Esophagus muscularis mucosa (tissue), 3 donors: ENCODE data around the gene RNU6-8.

ENCODE experiments used
- CTCF ChIP-seq, 3 experiments: fragments of 200-600 bp in 2 of 3; fragments of 450-650 bp in 1 of 3; sonication (generic) in 2 of 3; IDR thresholded peaks; one replicate each; pipeline ENCODE4 v1.5.1; 2017 to 2019; ENCODE audit warnings: antibody characterized with exemption in 3 of 3, mild to moderate bottlenecking in 2 of 3, moderate library complexity in 1 of 3
- POLR2A ChIP-seq: fragments of 450-650 bp; IDR thresholded peaks from one replicate; pipeline ENCODE4 v1.6.1; 2017; ENCODE audit warnings: antibody characterized with exemption, moderate library complexity, mild to moderate bottlenecking, low read depth
- POLR2AphosphoS5 ChIP-seq, 2 donors: sonication (generic); formaldehyde crosslinking; IDR thresholded peaks; one replicate each; pipeline ENCODE4 v1.6.1; 2017; ENCODE audit warnings: antibody characterized with exemption in 2 of 2

- TF ChIP-seq CTCF (IDR thresholded peaks at IDR 0.05), result no peak
- TF ChIP-seq POLR2AphosphoS5 (IDR thresholded peaks at IDR 0.05), result no peak
- TF ChIP-seq POLR2A, result no peak
These were observed 2.5 kb downstream of the RNU6-8 start for GRCh38 chr14:32200368-32201192.
